ENCODE measurements around the gene NCOA3. TPM values are rescaled to one million over a fixed set of nuclear protein-coding genes. Genes with fewer than 3 reads are reported as not detected.

NCOA3 gene
- polyA plus RNA-seq, 1 donor: 15.9 TPM

GRCh38 chr20:47682028-47682783 is 180.5 kb downstream of the NCOA3 start:
- DNase-seq: peak; percentile 74

GRCh38 chr20:47682916-47683315 is 181.2 kb downstream of the NCOA3 start:
- no peak for DNase-seq

- no peak for DNase-seq
These were observed 182.8 kb downstream of the NCOA3 start for GRCh38 chr20:47684306-47685080.

DNA sequence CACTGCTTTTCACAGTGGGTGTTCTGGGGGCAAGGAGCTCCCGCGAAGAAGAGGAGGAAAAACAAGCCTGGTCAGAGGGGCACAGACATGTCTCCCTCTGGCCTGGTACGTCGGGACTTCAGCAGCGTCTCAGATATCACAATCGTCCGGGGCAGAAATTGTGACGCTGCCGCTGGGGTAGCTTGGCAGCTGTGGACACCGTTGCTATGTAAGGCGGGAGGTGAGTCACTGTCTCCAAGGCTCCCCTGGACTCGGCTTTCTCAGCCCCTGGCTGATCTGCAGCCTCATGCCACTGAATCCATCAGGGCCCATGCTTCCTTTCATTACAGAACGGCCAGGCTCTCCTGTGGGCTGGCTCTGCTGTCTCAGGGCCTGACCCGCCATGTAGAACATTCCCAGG is 184.9 kb downstream of the NCOA3 start:
- DNase-seq: peak; percentile 72

- no peak for DNase-seq
These were observed 185.7 kb downstream of the NCOA3 start for GRCh38 chr20:47687095-47687987.

DNA sequence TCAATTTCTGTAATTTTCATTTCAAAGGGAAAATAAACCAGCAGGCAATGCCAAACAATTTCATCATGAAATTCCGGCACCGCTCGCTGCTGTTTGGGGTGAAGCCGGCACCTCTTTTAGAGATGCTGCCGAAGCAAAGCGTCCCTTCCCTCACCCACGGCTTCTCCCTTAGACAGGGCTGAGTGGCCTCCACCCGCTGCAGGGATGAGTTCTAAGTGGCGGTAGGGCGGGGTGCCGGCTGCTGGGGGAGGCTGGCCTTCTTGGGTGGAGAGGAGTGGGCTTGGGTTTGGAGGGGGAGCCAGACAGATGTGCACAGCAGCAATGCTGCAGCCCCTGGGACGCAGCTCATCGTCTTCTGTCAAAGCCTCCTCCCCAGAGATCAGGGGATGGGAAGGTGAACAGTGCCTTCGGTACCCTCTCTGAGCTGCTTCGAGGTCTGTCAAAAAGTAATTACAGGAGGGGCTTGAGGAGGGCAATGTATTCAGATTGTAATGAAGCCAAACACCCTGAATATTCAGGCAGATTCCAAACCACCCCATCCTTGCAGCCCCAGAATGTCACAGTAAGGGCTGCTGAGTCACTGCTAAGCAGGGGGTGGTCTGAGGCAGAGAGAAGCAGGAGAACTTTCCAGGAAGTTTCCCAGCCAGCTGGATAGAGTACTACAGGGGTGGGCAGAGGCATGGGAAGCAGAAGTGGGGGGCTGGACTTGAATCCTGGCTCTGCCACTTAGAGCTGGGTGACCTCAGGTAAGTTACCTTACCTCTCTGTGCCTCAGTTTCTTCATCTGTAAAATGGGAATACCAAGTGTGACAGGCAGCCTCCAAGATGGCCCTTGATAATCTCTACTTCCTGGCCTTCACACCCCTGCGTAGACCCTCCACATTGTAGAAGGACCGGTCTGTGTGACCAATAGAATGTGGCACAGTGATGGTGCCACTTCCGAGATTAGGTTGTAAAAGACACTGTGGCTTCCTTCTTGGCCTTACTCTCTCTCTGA is 187.0 kb downstream of the NCOA3 start:
- DNase-seq: no peak

GRCh38 chr20:47689731-47690130 is 188.0 kb downstream of the NCOA3 start:
- no peak for DNase-seq

DNA sequence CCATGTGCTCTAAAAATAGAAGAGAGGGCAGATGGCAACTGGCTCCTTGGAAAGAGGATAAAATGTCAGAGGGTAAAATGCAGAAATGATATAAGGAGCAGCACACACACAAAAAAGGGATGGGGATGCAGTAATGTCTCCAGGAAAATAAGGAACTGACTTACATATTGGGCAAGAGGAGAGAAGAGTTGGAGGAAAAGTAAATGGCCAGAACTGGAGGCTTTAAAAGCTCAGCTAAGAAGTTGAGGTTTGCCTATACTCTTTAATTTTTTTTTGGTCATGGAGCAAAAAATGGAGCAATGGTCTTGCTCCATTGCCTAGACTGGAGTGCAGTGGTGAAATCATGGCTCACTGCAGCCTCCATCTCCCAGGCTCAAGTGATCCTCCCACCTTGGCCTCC is 189.9 kb downstream of the NCOA3 start:
- no peak for DNase-seq

DNA sequence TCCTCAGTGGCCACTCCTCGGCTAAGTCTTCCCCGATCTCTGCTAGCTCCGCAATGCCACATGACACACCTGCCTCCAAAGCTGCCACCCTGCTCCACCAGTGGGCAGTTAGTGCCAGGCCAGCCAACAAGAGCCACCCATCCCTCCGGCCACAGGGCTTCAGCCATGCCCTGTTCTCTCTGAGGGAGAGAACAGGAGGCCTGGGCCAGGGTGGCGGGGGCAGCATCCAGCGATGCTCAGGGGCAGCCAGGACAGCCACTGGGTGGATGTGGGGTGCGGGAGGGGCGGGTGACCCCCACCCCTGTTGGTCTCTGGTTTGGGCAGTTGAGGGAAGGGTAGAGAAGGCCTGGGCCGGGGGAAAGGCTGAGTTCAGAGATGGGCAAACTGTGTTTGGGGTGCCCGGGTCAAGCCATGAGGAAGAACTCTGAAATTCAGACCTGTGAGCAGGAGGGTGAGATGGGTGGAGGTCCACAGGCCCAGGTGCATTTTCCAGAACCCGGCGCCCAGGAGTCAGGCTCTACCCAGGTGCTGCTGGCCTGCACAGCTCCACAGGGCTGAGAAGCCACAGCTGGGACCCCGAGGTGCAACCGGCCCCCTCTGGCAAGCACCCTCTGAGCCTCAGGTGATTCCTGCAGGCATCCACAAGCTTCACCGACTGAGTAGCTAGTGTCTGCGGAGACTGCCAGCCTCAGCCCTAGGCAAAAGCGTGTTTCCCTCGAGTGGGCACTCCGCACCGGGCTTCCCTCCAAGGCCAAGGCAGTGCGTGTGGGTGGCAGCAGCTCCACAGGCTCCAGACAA is 192.5 kb downstream of the NCOA3 start:
- DNase-seq: no peak

GRCh38 chr20:47696856-47697255 is 195.2 kb downstream of the NCOA3 start:
- no peak for DNase-seq

DNA sequence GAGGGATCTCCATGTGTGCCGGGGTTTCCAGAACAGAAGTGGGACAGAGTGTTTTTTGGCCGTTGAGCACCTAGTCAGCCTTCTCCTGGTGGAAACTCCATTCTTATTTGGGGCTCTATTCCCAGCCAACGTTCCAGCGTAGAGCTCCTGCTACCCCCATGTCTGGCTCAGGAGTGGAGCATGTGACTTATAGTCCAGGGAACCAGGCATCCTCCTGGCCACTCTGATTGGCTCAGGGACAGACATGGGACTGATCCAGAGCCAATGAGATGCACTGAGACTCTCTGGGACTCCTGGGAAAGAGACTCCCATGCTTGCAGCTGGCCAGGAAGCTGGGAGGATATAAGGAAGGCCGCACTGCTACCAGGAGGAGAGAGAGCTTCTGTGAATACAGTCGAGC is 196.5 kb downstream of the NCOA3 start:
- no peak for DNase-seq

DNA sequence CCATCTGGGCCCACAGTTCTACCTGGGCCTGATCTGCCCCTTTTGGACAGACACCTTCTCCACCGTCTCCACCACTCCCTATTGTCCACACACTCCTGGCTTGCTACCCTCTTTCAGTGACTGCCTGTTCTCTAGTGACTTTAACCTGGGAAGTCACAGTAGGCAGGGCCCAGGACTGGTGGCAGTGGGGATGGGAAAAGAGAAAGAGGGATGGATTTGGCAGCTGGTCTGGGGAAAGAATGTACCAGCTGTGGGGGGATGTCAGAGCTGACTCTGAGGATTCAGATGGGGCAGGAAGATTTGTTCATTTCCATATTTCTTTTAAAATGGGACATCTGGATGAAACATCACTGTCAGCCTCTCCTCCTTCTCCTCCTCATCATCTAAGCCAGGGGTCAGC is 198.1 kb downstream of the NCOA3 start:
- DNase-seq: no peak

GRCh38 chr20:47700327-47700726 is 198.6 kb downstream of the NCOA3 start:
- no peak for DNase-seq

GRCh38 chr20:47701612-47702011 is 199.9 kb downstream of the NCOA3 start:
- no peak for DNase-seq

DNA sequence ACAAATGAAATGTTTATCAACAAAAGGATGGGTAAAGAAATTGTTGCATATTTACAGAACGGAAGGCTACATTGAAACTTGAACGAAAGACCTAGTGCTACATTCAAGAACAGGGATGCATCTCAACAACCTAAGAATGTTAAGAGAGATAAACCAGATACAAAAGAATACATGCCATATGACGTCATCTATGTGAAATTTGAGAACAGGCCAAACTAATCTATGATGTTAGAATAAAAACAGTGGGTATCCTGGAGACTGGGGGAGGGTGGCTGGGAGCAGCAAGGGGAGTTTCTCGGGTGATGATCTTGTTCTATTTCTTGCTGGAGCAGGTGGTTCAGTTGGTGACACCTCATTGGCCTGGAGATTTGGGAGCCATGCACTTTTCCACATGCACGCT is 202.1 kb downstream of the NCOA3 start:
- no peak for DNase-seq

DNA sequence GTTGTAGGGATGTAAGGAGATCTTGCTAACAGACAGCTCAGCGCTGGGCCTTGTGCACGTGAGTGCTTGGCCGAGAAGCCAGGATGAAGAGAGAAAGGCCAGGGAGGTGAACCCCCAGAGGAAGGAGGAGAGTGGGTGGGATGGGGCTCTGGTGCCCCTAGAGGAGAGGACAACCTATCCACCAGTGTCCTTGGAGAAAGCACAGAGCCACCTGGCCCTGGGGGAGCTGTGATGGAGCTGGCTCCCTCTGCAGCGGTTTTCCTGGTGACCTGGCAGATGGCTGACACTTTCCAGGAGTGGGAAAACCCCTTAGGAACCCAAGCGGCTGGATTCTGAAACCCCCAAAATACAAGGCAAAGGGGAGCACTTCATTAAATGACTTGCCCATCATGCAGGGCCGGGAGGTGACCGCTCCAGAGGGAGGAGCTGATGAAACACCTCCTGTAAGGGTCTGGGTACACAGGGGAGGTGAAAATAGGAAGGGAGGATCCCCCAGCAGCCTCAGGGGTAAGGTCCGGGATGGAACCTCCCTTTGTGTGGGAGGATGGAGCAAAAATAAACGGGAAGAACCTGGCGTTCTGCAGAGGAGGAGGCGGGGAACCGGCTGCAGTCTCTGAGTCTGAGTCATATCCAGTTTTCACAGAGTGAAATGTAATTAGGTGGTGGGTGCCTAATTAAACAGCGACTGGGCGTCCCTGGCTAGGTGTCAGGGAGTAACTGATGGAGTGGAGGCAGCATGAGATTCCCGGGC is 203.2 kb downstream of the NCOA3 start:
- no peak for DNase-seq

DNA sequence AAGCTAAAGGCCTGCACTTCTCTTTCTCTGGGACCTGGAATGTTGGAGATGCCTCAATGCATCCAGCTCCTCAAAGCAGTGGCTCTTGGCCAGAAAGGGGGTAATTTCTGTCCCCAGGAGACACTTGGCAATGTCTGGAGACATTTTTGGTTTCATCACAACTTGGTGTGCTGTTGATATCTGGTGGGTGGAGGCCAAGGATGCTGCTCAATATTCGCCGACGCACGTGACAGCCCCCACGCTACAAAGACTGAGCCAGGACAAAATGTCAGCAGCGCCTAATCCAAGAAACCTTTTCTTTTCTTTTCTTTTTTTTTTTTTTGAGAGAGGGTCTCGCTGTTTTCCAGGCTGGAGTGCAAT is 203.8 kb downstream of the NCOA3 start:
- DNase-seq: no peak

- DNase-seq: no peak
These were observed 204.7 kb downstream of the NCOA3 start for GRCh38 chr20:47706345-47706744.

All from hindlimb muscle (tissue), 1 donor.